CD14-positive monocyte (primary cell): ENCODE results near the gene INHBC. TPM values are rescaled to one million over a fixed set of nuclear protein-coding genes. Genes with fewer than 3 reads are reported as not detected.

Source experiments
- DNase-seq, 3 donors: peaks; one replicate each; pipeline ENCODE4 v3.0.0-alpha.2; 2011 to 2022
- H2AFZ ChIP-seq: 2 replicates; pipeline ENCODE4 v1.6.0; 2012; ENCODE audit warnings: mild to moderate bottlenecking, low read depth, low read length, inconsistent platforms; ENCODE audit not compliant: insufficient read depth, poor library complexity, severe bottlenecking
- H3K27ac ChIP-seq, 2 donors: 1 replicate in 1 of 2; 2 replicates in 1 of 2; pipeline ENCODE4 v1.5.1; 2012 to 2013; ENCODE audit warnings: low read length in 2 of 2, control low read depth in 1 of 2, inconsistent platforms in 1 of 2, low read depth in 1 of 2, mild to moderate bottlenecking in 1 of 2
- H3K27me3 ChIP-seq, 2 donors: one replicate each; pipeline versions ENCODE4 v1.6.0 to v1.6.1; 2011 to 2013; ENCODE audit warnings: low read length in 2 of 2; ENCODE audit not compliant: control insufficient read depth in 2 of 2, insufficient read depth in 2 of 2
- H3K36me3 ChIP-seq, 2 donors: replicated peaks in 1 of 2; 1 replicate in 1 of 2; 2 replicates in 1 of 2; pipeline versions ENCODE4 v1.5.1 to v1.6.1; 2012 to 2013; ENCODE audit warnings: low read length in 2 of 2, control low read depth in 1 of 2, inconsistent platforms in 1 of 2, mild to moderate bottlenecking in 1 of 2; ENCODE audit not compliant: insufficient read depth in 2 of 2, control insufficient read depth in 1 of 2
- H3K4me1 ChIP-seq, 2 donors: 1 replicate in 1 of 2; 2 replicates in 1 of 2; pipeline versions ENCODE4 v1.5.1 to v1.6.1; 2012 to 2013; ENCODE audit warnings: low read length in 2 of 2, control low read depth in 1 of 2, inconsistent platforms in 1 of 2, mild to moderate bottlenecking in 1 of 2, moderate library complexity in 1 of 2; ENCODE audit not compliant: insufficient read depth in 2 of 2, control insufficient read depth in 1 of 2
- H3K4me2 ChIP-seq: replicated peaks from 2 replicates; pipeline ENCODE3; 2012; ENCODE audit warnings: low read length, moderate library complexity, mild to moderate bottlenecking; ENCODE audit not compliant: poor library complexity, severe bottlenecking; ENCODE audit errors: extremely low read depth
- H3K4me3 ChIP-seq, 3 experiments: fragments of 200-600 bp in 1 of 3; sonication (generic) in 1 of 3; replicated peaks in 1 of 3; 1 replicate in 2 of 3; 2 replicates in 1 of 3; pipeline ENCODE4 v1.5.1; 2011 to 2013; ENCODE audit warnings: low read length in 3 of 3, mild to moderate bottlenecking in 3 of 3, control low read depth in 2 of 3, low read depth in 2 of 3, inconsistent platforms in 1 of 3, moderate library complexity in 1 of 3
- H3K79me2 ChIP-seq: 2 replicates; pipeline ENCODE4 v1.6.0; 2012; ENCODE audit warnings: mild to moderate bottlenecking, control low read depth, inconsistent platforms, low read length, moderate library complexity; ENCODE audit not compliant: insufficient read depth
- H3K9ac ChIP-seq: 2 replicates; pipeline ENCODE4 v1.6.0; 2017; ENCODE audit warnings: low read length, mild to moderate bottlenecking; ENCODE audit not compliant: insufficient read depth, poor library complexity, severe bottlenecking
- H3K9me3 ChIP-seq, 2 donors: replicated peaks in 1 of 2; 1 replicate in 1 of 2; 2 replicates in 1 of 2; pipeline versions ENCODE4 v1.5.1 to v1.6.1; 2012 to 2013; ENCODE audit warnings: low read length in 2 of 2, control low read depth in 1 of 2; ENCODE audit not compliant: control insufficient read depth in 1 of 2, insufficient read depth in 1 of 2
- H4K20me1 ChIP-seq: 2 replicates; pipeline ENCODE4 v1.6.0; 2012; ENCODE audit warnings: mild to moderate bottlenecking, low read length, control low read depth, moderate library complexity; ENCODE audit not compliant: insufficient read depth
- H3K27ac Mint-ChIP-seq, 7 donors: one replicate each; pipeline ENCODE4 v1.8.0; 2020; ENCODE audit warnings: mild to moderate bottlenecking in 7 of 7, mixed read lengths in 7 of 7, moderate library complexity in 6 of 7, inconsistent platforms in 2 of 7
- H3K27me3 Mint-ChIP-seq, 3 donors: one replicate each; pipeline ENCODE4 v1.8.0; 2021 to 2022; ENCODE audit warnings: low read depth in 3 of 3, mild to moderate bottlenecking in 3 of 3, mixed read lengths in 3 of 3, moderate library complexity in 3 of 3, inconsistent platforms in 1 of 3
- H3K36me3 Mint-ChIP-seq, 2 donors: one replicate each; pipeline ENCODE4 v1.8.0; 2020; ENCODE audit warnings: mixed read lengths in 2 of 2, inconsistent platforms in 1 of 2, mild to moderate bottlenecking in 1 of 2
- H3K4me1 Mint-ChIP-seq: one replicate; pipeline ENCODE4 v1.8.0; 2020; ENCODE audit warnings: mild to moderate bottlenecking, mixed read lengths
- H3K4me3 Mint-ChIP-seq, 2 donors: one replicate each; pipeline ENCODE4 v1.8.0; 2020; ENCODE audit warnings: mild to moderate bottlenecking in 2 of 2, mixed read lengths in 2 of 2, moderate library complexity in 1 of 2
- H3K9me3 Mint-ChIP-seq, 7 donors: one replicate each; pipeline ENCODE4 v1.8.0; 2020 to 2022; ENCODE audit warnings: mixed read lengths in 7 of 7, mild to moderate bottlenecking in 6 of 7, moderate library complexity in 6 of 7, inconsistent platforms in 2 of 7
- WGBS: methylation state at CpG from one replicate; pipeline ENCODE4 v1.1.5; 2013; ENCODE audit warnings: missing lambda C conversion rate; ENCODE audit not compliant: insufficient coverage; 5-methylcytosine and 5-hydroxymethylcytosine counted together
- intact Hi-C, 2 donors: fragments of 100-400 bp; cut with micrococcal nuclease; formaldehyde crosslinking; loops; one replicate each; pipeline versions ENCODE4 v1.15.0 to v1.15.1; 2023
- polyA plus RNA-seq, 3 donors: library from polyadenylated mRNA; depleted of rRNA in 1 of 3; unstranded in 2 of 3; stranded (reverse) in 1 of 3; fragments of 300-500 nt in 2 of 3; fragments of >200 nt in 1 of 3; fragmentation: Illumina TruSeq in 2 of 3; gene quantifications; 1 replicate in 2 of 3; 2 replicates in 1 of 3; pipeline ENCODE4 v1.2.3, GENCODE V29; 2012 to 2021
- TF ChIP-seq, protein P1 (sequence below): fragments of 200-600 bp; IDR thresholded peaks from one replicate; pipeline ENCODE4 v1.8.0; 2022; ENCODE audit warnings: antibody characterized with exemption, mild to moderate bottlenecking

The INHBC gene
- polyA plus RNA-seq, 3 donors = not detected

- peaks cover 16 to 21% of the 10 kb centered on the region in 2 donors for H3K4me1 ChIP-seq
- H3K27me3 Mint-ChIP-seq = no peaks in the 10 kb centered on the region
- H3K27ac ChIP-seq = peak overlapping the region; percentile 88 to 92
- peaks cover 16% of the 10 kb centered on the region for H3K79me2 ChIP-seq
- peak overlapping the region; percentile 96 for H3K4me2 ChIP-seq
- peak overlapping the region; percentile 85 for H2AFZ ChIP-seq
- H3K9me3 ChIP-seq = no peaks in the 10 kb centered on the region
- H3K4me1 Mint-ChIP-seq = peaks cover 21% of the 10 kb centered on the region
- peak overlapping the region; percentile 86 to 93 for H3K4me3 Mint-ChIP-seq
- peak overlapping the region; percentile 79 to 92 (median 91) for H3K4me3 ChIP-seq
- H4K20me1 ChIP-seq = peaks cover 11% of the 10 kb centered on the region
- DNase-seq = no peak
- intact Hi-C loops = loop anchor here in 1 of 2 donors (5.0 kb wide), 1 partner anchor 34 kb away; the partner anchor contains the start of genes DDIT3 and MBD6
- peaks cover 37 to 47% of the 10 kb centered on the region in 2 donors for H3K36me3 Mint-ChIP-seq
- WGBS = 3% methylated on average over 5 of the region's 11 CpGs
- H3K27me3 ChIP-seq = no peaks in the 10 kb centered on the region
- peak overlapping the region; percentile 83 to 97 (median 92) for H3K27ac Mint-ChIP-seq
- TF ChIP-seq, protein P1, sequence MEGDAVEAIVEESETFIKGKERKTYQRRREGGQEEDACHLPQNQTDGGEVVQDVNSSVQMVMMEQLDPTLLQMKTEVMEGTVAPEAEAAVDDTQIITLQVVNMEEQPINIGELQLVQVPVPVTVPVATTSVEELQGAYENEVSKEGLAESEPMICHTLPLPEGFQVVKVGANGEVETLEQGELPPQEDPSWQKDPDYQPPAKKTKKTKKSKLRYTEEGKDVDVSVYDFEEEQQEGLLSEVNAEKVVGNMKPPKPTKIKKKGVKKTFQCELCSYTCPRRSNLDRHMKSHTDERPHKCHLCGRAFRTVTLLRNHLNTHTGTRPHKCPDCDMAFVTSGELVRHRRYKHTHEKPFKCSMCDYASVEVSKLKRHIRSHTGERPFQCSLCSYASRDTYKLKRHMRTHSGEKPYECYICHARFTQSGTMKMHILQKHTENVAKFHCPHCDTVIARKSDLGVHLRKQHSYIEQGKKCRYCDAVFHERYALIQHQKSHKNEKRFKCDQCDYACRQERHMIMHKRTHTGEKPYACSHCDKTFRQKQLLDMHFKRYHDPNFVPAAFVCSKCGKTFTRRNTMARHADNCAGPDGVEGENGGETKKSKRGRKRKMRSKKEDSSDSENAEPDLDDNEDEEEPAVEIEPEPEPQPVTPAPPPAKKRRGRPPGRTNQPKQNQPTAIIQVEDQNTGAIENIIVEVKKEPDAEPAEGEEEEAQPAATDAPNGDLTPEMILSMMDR = no peak
- H3K9me3 Mint-ChIP-seq = no peaks in the 10 kb centered on the region
- peaks cover 35 to 40% of the 10 kb centered on the region in 2 donors for H3K36me3 ChIP-seq
- peak overlapping the region; percentile 79 for H3K9ac ChIP-seq
These were observed 54.0 kb downstream of the INHBC start for GRCh38 chr12:57488402-57489156.

GRCh38 chr12:57489157-57489641, 54.6 kb downstream of the INHBC start:
- Histone ChIP-seq H3K27ac (peak overlapping the region in 1 of 2 donors; percentile 88), H4K20me1 (peaks cover 11% of the 10 kb centered on the region), H2AFZ (no peak overlapping the region), H3K4me3 (peak overlapping the region in 1 of 3 experiments; percentile 91), H3K36me3 (peaks cover 35 to 40% of the 10 kb centered on the region in 2 donors), H3K9ac (no peak overlapping the region), H3K27me3 (no peaks in the 10 kb centered on the region), H3K4me2 (no peak overlapping the region), H3K4me1 (peaks cover 16 to 21% of the 10 kb centered on the region in 2 donors), H3K9me3 (no peaks in the 10 kb centered on the region), H3K79me2 (peaks cover 16% of the 10 kb centered on the region)
- TF ChIP-seq, protein P1 = no peak
- peak in 1 of 3 donors; percentile 21 for DNase-seq
- WGBS = 100% methylated on average over 2 of the region's 5 CpGs
- Mint-ChIP-seq H3K27me3 (no peaks in the 10 kb centered on the region), H3K4me3 (peak overlapping the region in 1 of 2 donors; percentile 86), H3K9me3 (no peaks in the 10 kb centered on the region), H3K4me1 (peaks cover 21% of the 10 kb centered on the region), H3K36me3 (peaks cover 37 to 50% of the 10 kb centered on the region in 2 donors), H3K27ac (peak overlapping the region in 5 of 7 donors; percentile 12 to 97 (median 91))
- intact Hi-C loops = loop anchor here in 1 of 2 donors (5.0 kb wide), 1 partner anchor 33 kb away; the partner anchor contains the start of genes DDIT3 and MBD6
